GM19193 (cell line): ENCODE measurements around the gene MRPL41.

Source experiments
- POLR2A ChIP-seq: IDR thresholded peaks from 4 replicates; pipeline ENCODE4 v1.6.1; 2011; ENCODE audit not compliant: insufficient read depth, insufficient read length; ENCODE audit errors: extremely low read depth

The MRPL41 gene

GRCh38 chr9:137544176-137544760 lies 7.4 kb upstream of the MRPL41 start:
- no peak for TF ChIP-seq POLR2A

GRCh38 chr9:137545123-137545522 lies 6.6 kb upstream of the MRPL41 start:
- no peak for TF ChIP-seq POLR2A

GRCh38 chr9:137547687-137548543 lies 3.8 kb upstream of the MRPL41 start:
- TF ChIP-seq POLR2A, result no peak

GRCh38 chr9:137550231-137550621 lies 1.5 kb upstream of the MRPL41 start, which contains the start of gene PNPLA7:
Gene PNPLA7, minus strand, starts transcription at chr9:137550402. Its CDS starts 205 bp downstream, at chr9:137550197.
- TF ChIP-seq POLR2A, result no peak

- no peak for TF ChIP-seq POLR2A
Observed at GRCh38 chr9:137552022-137552768, 516 bp downstream of the MRPL41 start.

GRCh38 chr9:137554349-137554748 lies 2.7 kb downstream of the MRPL41 start:
- TF ChIP-seq POLR2A, result no peak

- no peak for TF ChIP-seq POLR2A
Observed at GRCh38 chr9:137555179-137555578, 3.5 kb downstream of the MRPL41 start.

GRCh38 chr9:137556069-137556838 lies 4.6 kb downstream of the MRPL41 start:
- TF ChIP-seq POLR2A, result no peak

GRCh38 chr9:137558127-137558526 lies 6.4 kb downstream of the MRPL41 start:
- no peak for TF ChIP-seq POLR2A

- TF ChIP-seq POLR2A, result no peak
Observed at GRCh38 chr9:137564134-137564533, 12.5 kb downstream of the MRPL41 start.

GRCh38 chr9:137564817-137565411 lies 13.2 kb downstream of the MRPL41 start:
- no peak for TF ChIP-seq POLR2A

GRCh38 chr9:137569609-137570203 lies 18.0 kb downstream of the MRPL41 start:
- no peak for TF ChIP-seq POLR2A

GRCh38 chr9:137570566-137570965 lies 18.9 kb downstream of the MRPL41 start:
- no peak for TF ChIP-seq POLR2A

GRCh38 chr9:137574192-137574591 lies 22.5 kb downstream of the MRPL41 start:
- no peak for TF ChIP-seq POLR2A
